Keratinocyte (primary cell): ENCODE results near the gene SPATA9.

Experiments used
- EZH2 ChIP-seq: IDR thresholded peaks from one replicate; pipeline ENCODE4 v1.6.1; 2012; ENCODE audit warnings: inconsistent platforms, mild to moderate bottlenecking, low read length, moderate library complexity
- TF ChIP-seq, protein P1 (sequence below), 3 experiments: IDR thresholded peaks in 1 of 3; conservative IDR thresholded peaks in 1 of 3; optimal IDR thresholded peaks in 1 of 3; 2 replicates in 2 of 3; 3 replicates in 1 of 3; pipeline versions ENCODE3 to v1.5.1; 2011; ENCODE audit warnings: low read length in 3 of 3, mild to moderate bottlenecking in 3 of 3, moderate library complexity in 2 of 3, control low read depth in 1 of 3, inconsistent platforms in 1 of 3; ENCODE audit not compliant: insufficient read depth in 2 of 3; ENCODE audit errors: extremely low read depth in 1 of 3

DNA sequence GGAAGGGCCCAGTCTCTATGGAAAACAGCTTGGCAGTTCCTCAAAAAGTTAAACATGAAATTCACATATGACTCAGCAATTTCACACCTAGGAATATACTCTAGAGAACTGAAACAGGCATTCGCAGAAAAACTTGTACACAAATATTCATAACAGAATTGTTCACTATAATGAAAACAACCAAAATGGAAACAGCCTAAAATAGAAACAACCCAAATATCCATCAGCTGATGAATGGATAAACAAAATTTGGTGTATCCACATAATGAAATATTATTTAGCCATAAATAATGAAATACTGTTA lies 67.7 kb downstream of the SPATA9 start:
- TF ChIP-seq, protein P1, sequence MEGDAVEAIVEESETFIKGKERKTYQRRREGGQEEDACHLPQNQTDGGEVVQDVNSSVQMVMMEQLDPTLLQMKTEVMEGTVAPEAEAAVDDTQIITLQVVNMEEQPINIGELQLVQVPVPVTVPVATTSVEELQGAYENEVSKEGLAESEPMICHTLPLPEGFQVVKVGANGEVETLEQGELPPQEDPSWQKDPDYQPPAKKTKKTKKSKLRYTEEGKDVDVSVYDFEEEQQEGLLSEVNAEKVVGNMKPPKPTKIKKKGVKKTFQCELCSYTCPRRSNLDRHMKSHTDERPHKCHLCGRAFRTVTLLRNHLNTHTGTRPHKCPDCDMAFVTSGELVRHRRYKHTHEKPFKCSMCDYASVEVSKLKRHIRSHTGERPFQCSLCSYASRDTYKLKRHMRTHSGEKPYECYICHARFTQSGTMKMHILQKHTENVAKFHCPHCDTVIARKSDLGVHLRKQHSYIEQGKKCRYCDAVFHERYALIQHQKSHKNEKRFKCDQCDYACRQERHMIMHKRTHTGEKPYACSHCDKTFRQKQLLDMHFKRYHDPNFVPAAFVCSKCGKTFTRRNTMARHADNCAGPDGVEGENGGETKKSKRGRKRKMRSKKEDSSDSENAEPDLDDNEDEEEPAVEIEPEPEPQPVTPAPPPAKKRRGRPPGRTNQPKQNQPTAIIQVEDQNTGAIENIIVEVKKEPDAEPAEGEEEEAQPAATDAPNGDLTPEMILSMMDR (optimal IDR thresholded peaks at IDR 0.05 in 1 of 3, IDR thresholded peaks at IDR 0.05 in 1 of 3, conservative IDR thresholded peaks at IDR 0.05 in 1 of 3; ENCODE audit: extremely low read depth in 1 of 3, insufficient read depth in 2 of 3, low read length in 3 of 3) = no peak
- TF ChIP-seq EZH2 = no peak
